Kasumi-1 (cell line): ENCODE results near the gene PRDM12.
"Not testable (repeated sequence)": the region's sequence is repeated elsewhere in the genome, so short reads cannot be mapped to it uniquely, and the experiment has no call there.

ENCODE experiments used
- DNase-seq, 2 experiments: peaks; one replicate each; lab custom pipeline; 2025; lab: John Stamatoyannopoulos, UW

Gene PRDM12

DNA sequence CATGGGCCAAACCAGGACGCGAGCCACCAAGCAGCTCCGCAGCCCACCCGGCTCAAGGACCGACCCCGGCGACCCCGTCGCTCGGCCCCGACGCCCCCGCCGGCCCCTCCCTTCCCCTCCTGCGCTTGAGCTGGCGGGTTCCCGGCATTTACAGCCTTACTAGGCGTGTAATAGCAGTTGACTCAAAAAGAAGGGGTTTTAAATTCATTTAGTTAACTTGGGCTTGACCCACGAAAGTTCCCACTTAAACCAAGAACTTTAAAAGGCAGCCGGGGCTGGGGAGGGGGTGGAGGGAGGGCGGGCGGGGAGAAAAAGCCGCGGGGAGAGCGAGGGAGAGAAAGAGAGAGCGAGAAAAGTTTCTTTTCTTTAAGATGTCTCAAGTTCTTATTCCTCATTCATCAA, 636 bp downstream of the PRDM12 start:
- no peak for DNase-seq

DNA sequence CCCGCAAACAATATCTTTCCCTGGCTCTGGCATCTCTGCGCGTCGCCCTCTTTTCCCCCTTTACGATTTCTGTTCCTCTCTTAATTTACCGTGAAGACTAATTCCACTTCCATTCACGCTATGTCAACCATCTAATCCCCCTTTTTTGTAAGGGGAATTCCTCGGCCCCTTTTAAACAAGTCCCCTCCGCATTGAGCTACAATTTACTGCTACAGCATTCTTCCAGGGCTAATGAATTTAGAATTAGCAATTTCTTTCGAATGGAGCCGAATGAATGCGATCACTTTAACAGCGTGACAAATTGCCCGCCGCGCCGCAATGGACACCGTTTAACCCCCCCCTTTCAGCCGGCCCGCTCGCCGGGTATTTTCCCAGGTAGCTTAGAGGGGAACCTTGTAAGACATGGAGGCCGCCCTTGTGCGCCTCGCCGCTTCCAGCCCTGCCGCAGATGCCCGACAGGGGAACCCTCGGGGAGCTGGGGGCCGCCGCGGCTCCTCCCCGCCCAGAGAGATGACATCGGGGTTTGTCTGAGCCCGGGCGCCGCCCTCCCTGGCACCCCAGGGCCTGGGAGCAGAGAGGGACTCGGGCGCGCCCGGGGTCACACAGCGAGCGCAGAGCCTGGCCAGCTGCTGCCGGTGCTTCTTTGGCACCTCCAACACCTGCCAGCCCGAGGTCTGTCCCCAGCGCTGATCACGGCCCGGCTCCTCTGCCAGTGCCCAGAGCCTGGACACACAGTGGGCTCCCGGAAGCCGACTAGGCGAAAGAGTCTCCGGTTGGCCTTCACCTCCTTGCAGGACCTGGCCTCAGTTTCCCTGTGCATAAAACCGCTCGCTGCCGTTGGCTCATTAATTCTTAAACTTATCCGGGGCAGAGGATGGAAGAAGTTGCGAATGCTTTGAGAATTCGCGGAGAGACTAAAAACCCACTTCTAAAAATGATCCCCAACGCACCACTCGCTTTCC, 1.3 kb downstream of the PRDM12 start:
- DNase-seq: no peak

DNA sequence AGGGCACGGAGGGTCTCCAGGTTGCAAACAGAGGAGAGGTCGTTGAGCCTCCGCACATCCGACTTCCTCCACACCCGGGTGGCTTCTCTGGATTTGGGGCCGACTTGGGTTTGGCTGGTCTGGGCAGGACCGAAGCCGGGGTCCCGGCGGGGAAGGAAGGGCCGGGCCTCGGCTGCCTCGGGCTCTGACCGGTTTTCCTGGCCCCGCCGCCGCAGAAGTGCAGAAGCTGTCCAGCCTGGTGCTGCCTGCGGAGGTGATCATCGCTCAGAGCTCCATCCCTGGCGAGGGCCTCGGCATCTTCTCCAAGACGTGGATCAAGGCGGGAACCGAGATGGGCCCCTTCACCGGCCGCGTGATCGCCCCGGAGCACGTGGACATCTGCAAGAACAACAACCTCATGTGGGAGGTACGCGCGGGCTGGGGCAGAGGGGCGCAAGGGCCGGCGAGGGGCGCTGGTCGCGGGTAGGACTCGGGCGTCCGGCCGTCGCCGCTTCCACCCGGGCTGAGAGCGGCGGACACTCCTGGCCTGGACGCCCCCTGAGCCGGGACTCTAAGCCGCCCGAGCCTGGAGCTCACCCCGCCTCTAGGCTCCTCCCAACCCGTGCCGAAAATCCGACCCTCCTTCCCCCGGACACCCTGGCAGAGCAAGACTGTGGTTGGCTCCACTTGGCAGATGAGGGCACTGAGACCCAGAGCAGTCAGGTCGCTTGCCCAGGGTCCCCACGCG, 2.2 kb downstream of the PRDM12 start:
- DNase-seq: no peak

DNA sequence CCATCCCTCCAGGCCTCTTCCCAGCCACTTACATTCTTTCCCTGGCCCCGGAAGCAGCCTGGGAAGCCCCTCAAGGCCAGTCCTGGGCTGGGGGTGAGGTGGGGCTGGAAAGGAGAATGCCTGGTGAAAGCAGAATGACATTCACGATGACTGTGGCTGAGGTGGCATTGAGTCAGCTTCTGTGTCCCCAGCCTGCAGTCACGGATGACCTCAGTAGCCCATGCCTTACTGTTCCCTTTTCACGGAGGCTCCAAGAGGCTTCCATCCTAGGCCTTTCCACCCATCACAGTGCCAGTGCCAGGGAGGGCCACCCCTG, 2.7 kb downstream of the PRDM12 start:
- no peak for DNase-seq

DNA sequence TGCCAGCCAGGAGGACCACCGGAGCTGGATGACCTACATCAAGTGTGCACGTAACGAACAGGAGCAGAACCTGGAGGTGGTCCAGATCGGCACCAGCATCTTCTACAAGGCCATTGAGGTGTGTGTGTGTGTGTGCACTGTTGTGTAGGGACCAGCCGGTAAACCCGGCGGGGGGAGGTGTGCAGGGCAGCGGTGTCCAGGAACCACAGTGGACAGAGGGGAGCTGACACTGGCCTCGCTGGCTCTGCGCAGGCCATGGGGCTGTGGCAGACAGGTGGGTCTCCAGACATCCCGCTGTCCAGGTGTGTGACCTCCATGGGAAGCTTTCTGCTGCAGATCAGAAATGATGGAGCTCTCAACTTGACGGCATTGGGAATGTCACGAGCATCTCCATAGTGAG, 3.8 kb downstream of the PRDM12 start:
- no peak for DNase-seq

DNA sequence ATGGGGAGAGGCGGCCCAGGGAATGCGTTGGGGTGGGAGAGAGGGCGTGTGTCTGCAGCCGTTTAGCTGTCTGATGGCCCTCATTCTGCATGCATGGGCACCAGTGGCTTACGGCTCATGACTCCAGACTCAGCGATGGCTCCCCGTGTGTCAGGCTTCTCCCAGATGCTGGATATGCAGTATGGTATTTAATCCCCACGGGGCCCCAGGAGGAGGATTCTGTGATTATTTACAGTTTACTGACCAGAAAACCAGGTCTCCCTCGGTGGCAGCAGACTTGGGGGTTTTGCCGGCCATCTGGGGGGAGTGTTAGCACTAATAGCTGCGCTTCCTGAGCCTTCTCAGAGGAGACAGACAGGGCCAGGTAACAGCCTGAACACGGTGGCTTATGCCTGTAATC, 4.3 kb downstream of the PRDM12 start:
- no peak for DNase-seq

DNA sequence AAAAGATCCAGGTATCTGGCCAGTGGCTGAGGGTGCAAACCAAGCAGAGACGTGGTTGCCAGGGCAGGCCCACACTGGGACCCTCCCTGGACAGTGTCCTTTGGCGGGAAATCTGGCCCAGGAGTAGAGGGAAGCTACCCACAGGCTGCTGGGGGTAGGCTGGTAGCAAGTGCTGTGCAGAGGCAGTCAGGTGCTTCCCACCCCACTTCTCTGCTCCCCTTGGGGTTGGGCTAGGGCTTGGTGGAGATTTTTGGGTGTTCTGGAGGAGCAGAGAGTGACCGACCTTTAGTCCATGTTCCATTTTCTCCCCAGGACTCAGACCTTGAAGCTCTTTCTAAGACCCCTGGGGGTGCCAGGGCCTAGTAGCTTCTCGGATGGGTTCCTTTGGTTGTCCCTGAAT, 5.6 kb downstream of the PRDM12 start:
- DNase-seq: no peak

DNA sequence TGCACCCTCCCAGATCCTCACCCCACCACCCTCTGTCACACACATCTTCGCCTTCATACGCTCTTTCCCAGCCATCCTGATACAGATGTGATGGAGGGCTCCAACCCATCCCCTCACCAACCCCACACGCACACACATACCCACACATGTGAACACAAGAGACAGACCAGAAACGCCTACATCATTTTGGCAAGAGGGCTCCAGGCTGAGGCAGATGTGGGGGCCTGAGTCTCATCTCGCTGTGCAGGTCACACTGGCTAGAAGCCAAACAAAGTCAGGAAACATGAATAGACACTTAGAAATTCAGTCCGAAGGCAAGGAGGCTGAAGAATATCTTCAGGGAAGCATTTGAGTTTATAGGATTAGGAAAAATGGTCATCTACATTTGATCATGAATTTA, 6.2 kb downstream of the PRDM12 start:
- no peak for DNase-seq

DNA sequence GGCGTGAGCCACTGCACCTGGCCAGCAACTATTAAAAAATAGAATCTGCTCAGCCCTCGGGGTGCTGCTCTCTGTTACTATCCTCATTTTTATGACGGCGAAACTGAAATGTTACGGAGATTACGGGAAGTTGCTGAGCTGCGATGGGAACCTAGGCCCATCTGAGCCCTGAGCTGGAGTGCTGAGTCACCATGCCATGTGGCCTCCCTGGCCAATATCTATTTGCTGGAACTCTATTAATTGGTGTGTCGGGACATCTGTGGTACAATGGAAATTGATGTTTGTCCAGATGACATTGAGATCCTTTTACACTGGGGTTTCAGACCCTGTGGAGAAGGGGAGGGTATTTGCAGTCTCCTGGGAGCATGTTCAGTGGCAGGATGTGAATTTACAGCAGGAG, 8.1 kb downstream of the PRDM12 start:
- DNase-seq: no peak

DNA sequence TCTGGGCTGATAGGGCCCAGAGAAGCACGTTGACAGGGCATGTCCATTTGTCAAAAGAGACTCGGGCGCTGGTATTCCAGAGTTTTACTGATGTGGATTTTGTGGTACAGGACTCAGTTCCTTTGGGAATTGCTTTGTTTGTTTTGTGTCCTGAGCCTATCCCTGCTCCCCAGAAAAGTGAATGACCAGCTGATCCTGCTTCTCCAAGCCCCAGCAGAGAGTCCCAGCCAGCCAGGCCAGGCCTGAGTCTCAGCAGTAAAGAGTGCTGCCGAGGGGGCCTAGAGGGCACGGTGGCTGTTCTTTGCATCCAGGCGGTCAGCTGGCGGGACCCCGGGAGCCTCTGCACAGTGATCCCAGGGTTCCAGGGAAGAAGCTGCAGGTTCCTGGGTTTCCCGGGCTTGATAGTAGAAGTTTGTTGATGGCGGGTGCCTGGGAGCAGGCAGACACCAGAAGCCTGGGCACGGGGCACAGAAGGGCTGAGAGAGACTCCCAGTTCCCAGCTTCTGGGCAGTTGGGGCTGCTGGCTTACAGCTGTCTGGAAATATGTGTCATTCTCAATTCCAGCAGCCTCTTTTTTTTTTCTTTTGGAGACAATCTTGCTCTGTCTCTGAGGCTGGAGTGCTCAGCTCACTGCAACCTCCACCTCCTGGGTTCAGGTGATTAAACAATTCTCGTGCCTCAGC, 8.7 kb downstream of the PRDM12 start:
- no peak for DNase-seq

DNA sequence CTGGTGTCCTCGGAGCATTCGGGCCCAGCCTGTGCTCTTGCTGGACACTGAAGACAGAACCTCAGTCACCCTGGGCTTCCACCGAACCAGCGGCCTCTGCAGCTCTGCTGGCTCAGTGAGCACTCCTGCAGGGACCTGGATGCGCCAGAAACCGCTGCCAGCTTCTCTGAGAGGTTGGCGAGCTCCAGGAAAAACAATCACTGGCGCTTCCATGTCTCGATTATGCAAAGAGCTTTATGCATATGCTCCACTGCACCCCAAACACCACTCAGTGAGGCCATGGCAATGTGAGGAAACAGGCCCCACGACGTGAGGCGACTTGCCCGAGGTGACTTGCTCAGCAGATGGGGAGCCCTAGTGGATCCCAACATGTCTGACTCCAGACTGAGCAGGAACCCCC, 11.0 kb downstream of the PRDM12 start:
- no peak for DNase-seq

DNA sequence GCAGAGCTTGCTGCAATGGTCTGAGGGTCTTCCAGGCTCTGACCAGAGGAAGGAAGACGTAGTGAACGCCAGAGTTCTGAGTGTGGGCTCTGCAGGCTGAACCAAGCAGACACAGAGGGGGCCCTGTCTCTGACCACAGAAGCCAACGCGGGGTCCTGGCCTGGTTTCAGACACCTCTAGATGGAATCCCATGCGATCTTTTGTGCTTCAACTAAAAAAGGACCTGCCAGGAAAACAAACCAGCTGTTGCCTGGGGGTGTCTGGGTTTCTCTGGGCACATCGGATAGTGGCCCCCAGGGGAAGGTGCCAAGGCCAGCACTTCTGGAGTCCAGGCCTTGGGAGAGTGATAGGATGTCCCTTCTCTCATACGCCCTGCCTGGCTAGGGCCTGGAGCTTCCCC, 12.9 kb downstream of the PRDM12 start:
- no peak for DNase-seq

DNA sequence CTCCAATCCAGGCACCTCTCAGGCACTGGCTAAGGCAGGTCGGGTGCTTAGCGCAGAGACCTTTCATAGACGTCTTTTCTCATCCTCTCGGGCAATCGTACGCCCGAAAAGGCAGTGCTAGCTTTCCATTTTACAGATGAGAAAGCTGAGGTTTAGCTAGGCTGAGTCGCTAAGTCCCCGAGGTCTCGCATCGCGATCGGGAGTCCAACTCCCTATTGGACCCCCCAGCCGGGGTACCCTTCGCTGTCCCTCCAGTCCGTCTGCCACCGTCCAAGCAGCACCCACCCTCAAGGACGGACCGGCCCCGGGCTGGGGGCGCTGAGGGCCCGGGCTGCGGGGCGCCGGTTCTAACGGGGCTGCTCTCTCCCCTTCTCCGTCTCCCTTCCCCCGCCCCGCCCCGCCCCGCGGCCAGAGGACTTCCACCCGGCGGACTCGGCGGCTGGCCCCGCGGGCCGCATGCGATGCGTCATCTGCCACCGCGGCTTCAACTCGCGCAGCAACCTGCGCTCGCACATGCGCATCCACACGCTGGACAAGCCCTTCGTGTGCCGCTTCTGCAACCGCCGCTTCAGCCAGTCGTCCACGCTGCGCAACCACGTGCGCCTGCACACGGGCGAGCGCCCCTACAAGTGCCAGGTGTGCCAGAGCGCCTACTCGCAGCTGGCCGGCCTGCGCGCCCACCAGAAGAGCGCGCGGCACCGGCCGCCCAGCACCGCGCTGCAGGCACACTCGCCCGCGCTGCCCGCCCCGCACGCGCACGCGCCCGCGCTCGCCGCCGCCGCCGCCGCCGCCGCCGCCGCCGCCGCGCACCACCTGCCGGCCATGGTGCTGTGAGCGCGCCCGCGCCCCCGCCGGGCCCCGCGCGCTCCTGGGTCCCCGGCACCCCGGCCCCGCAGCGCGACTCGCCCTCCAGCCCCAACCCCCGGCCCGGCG, 16.7 kb downstream of the PRDM12 start:
- DNase-seq: peak; percentile 32 to 39

DNA sequence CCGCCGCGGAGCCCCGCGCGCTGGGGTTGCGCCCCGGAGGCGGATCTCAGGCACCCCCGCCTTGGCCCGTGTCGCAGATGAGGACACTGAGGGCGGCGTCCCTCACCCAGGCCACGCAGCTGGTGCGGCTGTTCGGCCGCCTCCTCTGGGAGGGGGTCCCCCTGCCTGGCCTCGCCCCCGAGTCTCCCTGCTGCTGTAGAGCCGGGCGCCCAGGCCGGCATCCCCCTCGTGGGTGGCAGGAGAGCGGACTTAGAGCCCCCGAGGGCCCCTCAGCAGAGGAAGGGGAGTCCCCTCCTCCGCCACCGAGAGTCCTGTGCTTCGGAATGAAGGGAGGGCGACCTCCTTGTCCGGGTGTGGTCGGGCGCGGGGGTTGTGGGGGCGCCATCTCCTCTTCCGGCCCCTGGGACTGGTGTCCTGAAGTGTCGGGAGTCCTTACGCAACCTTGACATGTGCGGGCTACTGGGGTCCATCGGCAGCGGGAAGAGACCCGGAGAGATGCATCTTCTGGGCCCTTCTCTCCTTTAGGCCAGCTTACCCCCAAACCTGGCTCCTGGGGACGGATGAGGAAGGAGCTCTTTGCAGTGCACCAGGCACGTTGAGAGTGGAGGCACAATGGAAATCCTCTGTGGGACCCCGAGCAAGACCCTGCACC, 17.5 kb downstream of the PRDM12 start:
- DNase-seq: peak in 1 of 2 experiments; percentile 33

DNA sequence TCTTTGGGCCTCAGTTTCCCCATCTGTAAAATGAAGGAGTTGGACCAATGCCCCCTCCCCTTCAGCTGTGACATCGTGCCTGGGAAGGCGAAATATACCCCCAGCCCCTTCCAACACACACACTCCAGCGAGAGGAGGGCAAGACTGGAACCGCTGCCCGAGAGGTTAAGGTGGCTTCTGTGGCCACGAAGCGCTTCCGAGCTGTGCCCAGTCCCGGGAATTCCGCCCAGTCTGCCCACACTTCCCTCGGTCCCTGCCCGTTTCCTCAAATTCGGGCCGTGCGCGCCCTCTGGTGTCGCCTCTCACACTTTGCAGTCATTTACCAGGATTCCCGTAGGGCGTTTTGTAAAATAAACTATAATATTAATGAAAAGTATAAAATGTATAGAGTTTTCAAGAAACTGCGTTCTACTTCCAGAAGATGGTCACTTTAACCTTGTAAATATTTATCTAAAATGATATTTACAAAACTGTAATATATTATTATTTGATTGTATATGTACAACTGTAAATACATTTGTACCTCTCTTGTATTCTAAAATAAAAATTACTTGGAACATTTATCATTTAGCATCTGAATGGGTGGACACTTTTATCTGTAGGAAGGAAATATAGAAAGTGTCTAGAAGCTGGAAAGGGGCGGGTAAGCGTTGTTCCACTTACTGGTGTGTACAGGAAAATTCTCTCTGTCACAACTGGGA, 18.2 kb downstream of the PRDM12 start:
- peak; percentile 67 to 73 for DNase-seq

DNA sequence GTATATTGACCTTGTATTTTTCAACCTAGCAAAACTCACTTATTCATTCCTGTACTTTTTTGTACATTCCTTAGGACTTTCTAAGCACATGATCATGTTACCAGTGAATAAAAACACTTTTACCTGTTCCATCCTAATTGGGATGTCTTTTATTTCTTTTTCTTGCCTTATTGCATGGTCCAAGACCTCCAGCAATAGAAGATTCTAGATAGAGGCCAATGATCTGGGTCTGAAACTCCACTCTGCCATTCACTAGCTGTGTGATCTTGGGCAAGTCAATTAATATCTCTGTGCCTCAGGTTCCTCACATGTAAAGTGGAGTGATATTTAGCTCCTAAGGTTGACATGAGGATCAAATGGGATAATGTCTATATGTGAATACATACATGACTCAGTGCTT, 20.7 kb downstream of the PRDM12 start:
- no peak for DNase-seq

DNA sequence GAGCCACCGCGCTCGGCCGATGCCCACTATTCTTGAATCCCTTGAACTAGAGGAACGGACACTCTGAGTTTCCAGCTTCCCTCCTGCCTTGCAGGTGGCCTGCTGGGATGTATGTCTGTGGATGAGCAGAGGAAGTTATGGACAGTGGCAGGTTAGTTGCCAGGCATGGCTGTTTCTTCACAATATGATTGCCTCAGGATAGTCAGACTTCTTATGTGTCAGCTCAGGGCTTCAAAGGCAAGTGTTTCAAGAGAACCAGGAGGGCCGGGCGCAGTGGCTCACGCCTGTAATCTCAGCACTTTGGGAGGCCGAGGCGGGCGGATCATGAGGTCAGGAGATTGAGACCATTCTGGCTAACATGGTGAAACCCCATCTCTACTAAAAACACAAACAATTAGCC, 21.6 kb downstream of the PRDM12 start:
- DNase-seq: not testable (repeated sequence)

DNA sequence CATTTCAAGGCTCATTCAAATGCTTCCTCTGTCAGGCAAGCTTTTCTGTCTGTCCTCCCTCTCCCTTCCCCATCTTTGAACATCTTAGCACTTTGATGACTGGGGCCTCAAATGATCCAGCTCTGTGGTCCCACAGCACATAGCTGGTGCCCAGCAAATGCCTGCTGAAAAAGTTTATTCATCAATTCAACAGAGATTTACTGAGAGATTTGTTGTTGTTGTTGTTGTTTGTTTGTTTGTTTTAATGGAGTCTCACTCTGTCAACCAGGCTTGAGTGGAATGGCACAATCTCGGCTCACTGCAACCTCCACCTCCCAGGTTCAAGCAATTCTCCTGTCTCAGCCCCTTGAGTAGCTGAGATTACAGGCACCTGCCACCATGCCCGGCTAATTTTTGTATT, 23.2 kb downstream of the PRDM12 start:
- DNase-seq: no peak

DNA sequence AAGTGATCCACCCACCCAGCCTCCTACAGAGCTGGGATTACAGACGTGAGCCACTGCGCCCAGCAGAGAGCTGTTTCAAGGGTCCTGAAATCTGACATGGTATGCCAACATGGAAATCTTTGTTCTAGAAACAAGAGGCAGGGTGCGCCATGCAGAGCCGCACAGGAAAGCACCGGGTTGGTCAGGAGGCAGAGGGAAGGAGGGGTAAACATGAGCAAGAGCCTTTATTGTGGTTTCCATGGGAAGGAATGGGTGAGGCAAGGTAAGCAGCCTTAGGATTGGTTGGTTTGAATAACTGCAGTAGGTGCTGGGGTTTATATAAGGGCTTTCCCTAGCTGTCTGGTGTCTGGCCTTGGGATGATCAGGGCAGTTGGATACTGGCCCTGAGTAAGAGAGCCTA, 23.7 kb downstream of the PRDM12 start:
- no peak for DNase-seq

DNA sequence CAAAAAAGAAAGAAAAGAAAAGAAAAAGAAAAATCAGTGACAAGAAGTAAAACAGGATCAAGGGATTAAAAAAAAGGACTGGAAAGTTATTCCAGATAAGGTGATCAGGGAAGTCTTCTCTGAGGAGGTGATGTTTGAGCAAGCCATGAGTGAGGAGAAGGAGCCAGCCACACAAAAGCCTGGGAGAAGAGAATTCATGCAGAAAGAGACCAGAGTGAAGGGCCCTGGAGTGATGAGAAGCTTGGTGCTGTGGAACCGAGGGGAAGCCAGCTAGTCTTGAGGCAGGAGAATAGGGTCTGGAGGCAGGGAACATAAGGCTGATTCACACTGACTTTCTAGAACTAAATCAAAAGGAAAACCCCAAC, 25.2 kb downstream of the PRDM12 start:
- no peak for DNase-seq
